ENCODE data around the gene BEAN1. TPM values are rescaled to one million over a fixed set of nuclear protein-coding genes. Genes with fewer than 3 reads are reported as not detected.

The BEAN1 gene
- total RNA-seq, 1 experiment from 2014 or later, result 1.9 TPM

DNA sequence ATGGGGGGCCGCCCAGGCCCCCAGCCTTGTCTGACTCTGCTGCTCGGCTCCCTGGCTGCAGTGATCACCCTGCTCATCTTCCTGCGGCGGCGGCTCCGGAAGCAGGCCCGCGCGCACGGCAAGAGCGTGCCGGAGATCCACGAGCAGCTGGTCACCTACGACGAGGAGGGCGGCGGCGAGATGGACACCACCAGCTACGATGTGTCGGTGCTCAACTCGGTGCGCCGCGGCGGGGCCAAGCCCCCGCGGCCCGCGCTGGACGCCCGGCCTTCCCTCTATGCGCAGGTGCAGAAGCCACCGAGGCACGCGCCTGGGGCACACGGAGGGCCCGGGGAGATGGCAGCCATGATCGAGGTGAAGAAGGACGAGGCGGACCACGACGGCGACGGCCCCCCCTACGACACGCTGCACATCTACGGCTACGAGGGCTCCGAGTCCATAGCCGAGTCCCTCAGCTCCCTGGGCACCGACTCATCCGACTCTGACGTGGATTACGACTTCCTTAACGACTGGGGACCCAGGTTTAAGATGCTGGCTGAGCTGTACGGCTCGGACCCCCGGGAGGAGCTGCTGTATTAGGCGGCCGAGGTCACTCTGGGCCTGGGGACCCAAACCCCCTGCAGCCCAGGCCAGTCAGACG lies 24.4 kb upstream of the BEAN1 start:
- no peaks in the 10 kb centered on the region for H4K20me1 ChIP-seq (ENCODE audit: low read length)
- no peak for DNase-seq
- intact Hi-C loops (cut with micrococcal nuclease), result no loop called here
- H3K36me3 ChIP-seq (ENCODE audit: low read depth, low read length), result no peaks in the 10 kb centered on the region
- H3K4me1 ChIP-seq (ENCODE audit: insufficient read depth, low read length), result peaks cover 7% of the 10 kb centered on the region
- ChIA-PET POLR2A (ENCODE audit: unreplicated experiment) (no interaction called here), CTCF (no interaction called here)
- no peaks in the 10 kb centered on the region for H3K9me2 ChIP-seq (replicated peaks; ENCODE audit: low read length)
- H2AFZ ChIP-seq (ENCODE audit: low read length), result no peak overlapping the region
- TF ChIP-seq EZH2phosphoT487 (IDR thresholded peaks at IDR 0.05; ENCODE audit: borderline replicate concordance, low read length), result no peak
- TF ChIP-seq EZH2 (IDR thresholded peaks at IDR 0.05; ENCODE audit: low read length, unreplicated experiment), result no peak
- TF ChIP-seq, protein P1, sequence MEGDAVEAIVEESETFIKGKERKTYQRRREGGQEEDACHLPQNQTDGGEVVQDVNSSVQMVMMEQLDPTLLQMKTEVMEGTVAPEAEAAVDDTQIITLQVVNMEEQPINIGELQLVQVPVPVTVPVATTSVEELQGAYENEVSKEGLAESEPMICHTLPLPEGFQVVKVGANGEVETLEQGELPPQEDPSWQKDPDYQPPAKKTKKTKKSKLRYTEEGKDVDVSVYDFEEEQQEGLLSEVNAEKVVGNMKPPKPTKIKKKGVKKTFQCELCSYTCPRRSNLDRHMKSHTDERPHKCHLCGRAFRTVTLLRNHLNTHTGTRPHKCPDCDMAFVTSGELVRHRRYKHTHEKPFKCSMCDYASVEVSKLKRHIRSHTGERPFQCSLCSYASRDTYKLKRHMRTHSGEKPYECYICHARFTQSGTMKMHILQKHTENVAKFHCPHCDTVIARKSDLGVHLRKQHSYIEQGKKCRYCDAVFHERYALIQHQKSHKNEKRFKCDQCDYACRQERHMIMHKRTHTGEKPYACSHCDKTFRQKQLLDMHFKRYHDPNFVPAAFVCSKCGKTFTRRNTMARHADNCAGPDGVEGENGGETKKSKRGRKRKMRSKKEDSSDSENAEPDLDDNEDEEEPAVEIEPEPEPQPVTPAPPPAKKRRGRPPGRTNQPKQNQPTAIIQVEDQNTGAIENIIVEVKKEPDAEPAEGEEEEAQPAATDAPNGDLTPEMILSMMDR (conservative IDR thresholded peaks at IDR 0.05; ENCODE audit: low read depth, low read length), result no peak
- H3K27me3 ChIP-seq (ENCODE audit: low read length), result no peaks in the 10 kb centered on the region
- no peak overlapping the region for H3K4me2 ChIP-seq (ENCODE audit: low read length)
- no peaks in the 10 kb centered on the region for H3F3A ChIP-seq (ENCODE audit: low read length, unreplicated experiment)
- no peak overlapping the region for H3K9ac ChIP-seq (ENCODE audit: low read length)
- no peak overlapping the region for H3K4me3 ChIP-seq (ENCODE audit: low read length)
- no peaks in the 10 kb centered on the region for H3K9me3 ChIP-seq (ENCODE audit: low read length)
- no peak for ATAC-seq
- H3K27ac ChIP-seq (ENCODE audit: low read length), result no peak overlapping the region
- no peaks in the 10 kb centered on the region for H3K79me2 ChIP-seq (ENCODE audit: low read length)
- BruUV-seq (replicated peaks), result no TSS peak

DNA sequence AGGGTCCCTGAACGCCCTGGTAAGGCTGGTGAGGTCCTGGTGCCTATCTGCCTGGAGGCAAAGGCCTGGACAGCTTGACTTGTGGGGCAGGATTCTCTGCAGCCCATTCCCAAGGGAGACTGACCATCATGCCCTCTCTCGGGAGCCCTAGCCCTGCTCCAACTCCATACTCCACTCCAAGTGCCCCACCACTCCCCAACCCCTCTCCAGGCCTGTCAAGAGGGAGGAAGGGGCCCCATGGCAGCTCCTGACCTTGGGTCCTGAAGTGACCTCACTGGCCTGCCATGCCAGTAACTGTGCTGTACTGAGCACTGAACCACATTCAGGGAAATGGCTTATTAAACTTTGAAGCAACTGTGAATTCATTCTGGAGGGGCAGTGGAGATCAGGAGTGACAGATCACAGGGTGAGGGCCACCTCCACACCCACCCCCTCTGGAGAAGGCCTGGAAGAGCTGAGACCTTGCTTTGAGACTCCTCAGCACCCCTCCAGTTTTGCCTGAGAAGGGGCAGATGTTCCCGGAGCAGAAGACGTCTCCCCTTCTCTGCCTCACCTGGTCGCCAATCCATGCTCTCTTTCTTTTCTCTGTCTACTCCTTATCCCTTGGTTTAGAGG lies 23.5 kb upstream of the BEAN1 start:
- ChIA-PET POLR2A (ENCODE audit: unreplicated experiment) (no interaction called here), CTCF (no interaction called here)
- no peaks in the 10 kb centered on the region for H3F3A ChIP-seq (ENCODE audit: low read length, unreplicated experiment)
- H3K36me3 ChIP-seq (ENCODE audit: low read depth, low read length), result no peaks in the 10 kb centered on the region
- no peak for DNase-seq
- peaks cover 16% of the 10 kb centered on the region for H3K4me1 ChIP-seq (ENCODE audit: insufficient read depth, low read length)
- no TSS peak for BruUV-seq (replicated peaks)
- TF ChIP-seq, protein P1 (conservative IDR thresholded peaks at IDR 0.05; ENCODE audit: low read depth, low read length), result no peak
- TF ChIP-seq EZH2phosphoT487 (IDR thresholded peaks at IDR 0.05; ENCODE audit: borderline replicate concordance, low read length) (no peak), EZH2 (IDR thresholded peaks at IDR 0.05; ENCODE audit: low read length, unreplicated experiment) (no peak)
- no peaks in the 10 kb centered on the region for H3K27me3 ChIP-seq (ENCODE audit: low read length)
- no peak overlapping the region for H3K27ac ChIP-seq (ENCODE audit: low read length)
- no peaks in the 10 kb centered on the region for H4K20me1 ChIP-seq (ENCODE audit: low read length)
- H3K4me3 ChIP-seq (ENCODE audit: low read length), result no peak overlapping the region
- no peak overlapping the region for H2AFZ ChIP-seq (ENCODE audit: low read length)
- H3K9ac ChIP-seq (ENCODE audit: low read length), result no peak overlapping the region
- H3K9me2 ChIP-seq (replicated peaks; ENCODE audit: low read length), result no peaks in the 10 kb centered on the region
- no peak overlapping the region for H3K4me2 ChIP-seq (ENCODE audit: low read length)
- H3K9me3 ChIP-seq (ENCODE audit: low read length), result no peaks in the 10 kb centered on the region
- intact Hi-C loops (cut with micrococcal nuclease), result no loop called here
- no peaks in the 10 kb centered on the region for H3K79me2 ChIP-seq (ENCODE audit: low read length)
- no peak for ATAC-seq

All from PC-3 (cell line).